AG10803 (cell line): Measurements from ENCODE around the gene SH2D2A.
A peak's percentile ranks its signal among the peaks of the same experiment; 100 is the strongest.

ENCODE experiments used
- DNase-seq: peaks from one replicate; pipeline ENCODE4 v3.0.0; 2010; ENCODE audit warnings: low read depth
- H3K4me3 ChIP-seq: 2 replicates; pipeline ENCODE4 v1.5.1; 2011; ENCODE audit warnings: mild to moderate bottlenecking, low read length, control low read depth
- CTCF ChIP-seq: conservative IDR thresholded peaks from 2 replicates; pipeline ENCODE4 v1.5.1; 2011; ENCODE audit warnings: mild to moderate bottlenecking, low read length, control low read depth, inconsistent platforms

SH2D2A gene

GRCh38 chr1:156856282-156856785, 39.7 kb upstream of the SH2D2A start:
- no peak for DNase-seq
- TF ChIP-seq CTCF = no peak
- H3K4me3 ChIP-seq = no peak overlapping the region

DNA sequence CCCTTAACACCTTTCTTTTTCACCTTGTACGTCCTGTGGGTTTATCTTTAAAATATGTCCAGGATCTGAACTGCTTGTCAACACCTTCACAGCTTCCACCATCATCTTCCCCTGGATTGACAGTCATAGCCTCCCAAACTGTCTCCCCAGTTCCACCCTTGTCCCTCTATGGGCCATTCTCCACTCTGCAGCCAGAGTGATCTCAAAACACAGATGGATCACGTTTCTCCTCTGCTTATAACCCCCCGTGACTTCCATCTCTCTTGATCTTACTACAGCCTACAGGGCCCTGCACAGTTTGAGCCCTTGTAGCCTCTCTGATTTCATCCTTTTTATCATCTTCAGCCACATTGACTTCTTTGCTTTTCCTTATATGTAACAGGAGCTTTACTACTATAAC, 38.0 kb upstream of the SH2D2A start:
- H3K4me3 ChIP-seq = no peak overlapping the region
- DNase-seq = no peak
- TF ChIP-seq CTCF = 0 out of 2 replicates have a peak, but pooled peaks have one; percentile 14

DNA sequence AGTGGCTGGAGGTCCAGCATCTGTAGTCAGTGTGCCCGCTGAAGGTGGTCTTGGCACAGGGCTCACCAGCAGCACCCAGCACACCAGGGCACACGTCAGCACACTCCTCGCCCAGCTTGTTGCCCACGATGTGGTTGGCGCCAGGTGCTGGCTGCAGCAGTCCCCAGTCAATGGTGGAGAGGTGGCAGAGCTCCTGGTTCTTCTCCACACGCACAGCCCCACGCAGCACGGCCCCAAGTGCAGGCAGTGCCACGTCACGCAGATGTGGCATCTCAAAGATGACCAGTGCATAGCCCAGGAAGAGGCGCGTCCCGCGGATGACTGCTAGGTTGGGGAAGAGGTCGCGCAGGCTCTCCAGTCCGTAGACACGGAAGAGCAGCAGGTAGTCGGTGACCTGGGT, 37.1 kb upstream of the SH2D2A start:
- TF ChIP-seq CTCF = no peak
- DNase-seq = no peak
- no peak overlapping the region for H3K4me3 ChIP-seq

- H3K4me3 ChIP-seq = no peak overlapping the region
- peak; percentile 15 for DNase-seq
- TF ChIP-seq CTCF = no peak
Observed at GRCh38 chr1:156852418-156852874, 35.8 kb upstream of the SH2D2A start.

DNA sequence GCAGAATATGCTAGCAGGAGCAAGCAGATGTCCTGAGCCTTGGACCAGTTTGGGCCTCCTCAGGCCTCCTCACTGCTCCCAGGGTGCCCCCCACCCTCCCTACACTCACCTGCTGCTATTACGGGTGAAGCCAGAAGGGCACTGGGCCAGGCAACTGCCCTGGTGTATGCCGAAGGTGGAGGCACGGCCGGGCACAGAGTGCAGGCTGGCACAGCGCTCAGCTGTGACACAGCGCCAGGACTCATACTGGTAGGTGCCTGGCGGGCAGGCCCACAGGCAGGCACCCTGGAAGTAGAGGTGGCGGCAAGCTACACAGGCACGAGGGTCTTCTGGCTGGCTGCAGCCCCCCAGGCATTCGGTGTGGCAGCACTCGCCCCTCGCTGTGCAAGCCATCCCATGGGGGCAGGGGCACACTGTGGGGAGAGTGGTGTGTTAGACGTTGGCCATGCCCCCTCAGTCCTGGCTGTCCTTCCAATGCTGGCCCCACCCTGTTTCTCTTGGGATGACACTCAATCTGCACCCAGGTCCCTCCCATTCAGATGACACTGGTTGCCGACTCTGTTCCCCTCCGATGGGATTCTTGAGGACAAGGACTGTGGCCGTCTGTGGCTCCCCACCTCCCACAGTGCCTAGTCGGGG, 35.2 kb upstream of the SH2D2A start:
- no peak overlapping the region for H3K4me3 ChIP-seq
- DNase-seq = no peak
- TF ChIP-seq CTCF = no peak

GRCh38 chr1:156849151-156849496, 32.5 kb upstream of the SH2D2A start:
- TF ChIP-seq CTCF = no peak
- no peak for DNase-seq
- no peak overlapping the region for H3K4me3 ChIP-seq

DNA sequence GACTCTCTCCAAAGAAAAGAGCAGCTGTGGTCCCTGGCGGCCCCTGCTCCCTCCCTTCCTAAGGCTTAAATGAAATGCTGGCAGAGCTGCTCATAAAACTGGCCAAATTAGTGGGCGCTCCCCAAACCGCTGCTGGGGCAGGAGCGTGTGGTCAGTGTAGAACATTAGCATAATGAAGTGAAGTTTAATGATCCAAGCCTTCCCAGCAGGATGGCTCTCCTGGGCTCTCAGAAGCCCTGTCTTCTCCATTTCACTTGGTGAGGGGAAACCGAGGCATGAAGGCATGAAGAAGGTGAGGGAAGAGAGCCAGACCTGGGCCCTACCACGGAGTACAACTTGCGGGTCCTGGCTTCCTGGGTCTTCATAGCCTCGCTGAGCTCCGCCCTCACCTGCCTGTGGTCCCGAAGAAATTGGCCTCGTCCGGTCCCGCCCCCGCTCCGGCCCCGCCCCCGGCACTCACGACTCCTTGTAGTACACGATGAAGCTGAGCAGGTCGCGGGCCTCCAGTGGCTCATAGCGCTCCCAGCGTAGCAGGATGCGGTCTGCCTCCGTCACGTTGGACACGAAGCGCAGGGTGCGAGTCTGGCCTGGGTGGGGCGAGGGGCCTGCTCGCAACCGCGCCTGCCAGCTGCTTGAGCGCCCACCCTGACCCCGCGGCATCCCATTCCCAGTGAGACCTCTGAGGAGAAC, 32.0 kb upstream of the SH2D2A start:
- TF ChIP-seq CTCF = no peak
- H3K4me3 ChIP-seq = no peak overlapping the region
- no peak for DNase-seq
